ENCODE results near the gene IGFBPL1.

DNA sequence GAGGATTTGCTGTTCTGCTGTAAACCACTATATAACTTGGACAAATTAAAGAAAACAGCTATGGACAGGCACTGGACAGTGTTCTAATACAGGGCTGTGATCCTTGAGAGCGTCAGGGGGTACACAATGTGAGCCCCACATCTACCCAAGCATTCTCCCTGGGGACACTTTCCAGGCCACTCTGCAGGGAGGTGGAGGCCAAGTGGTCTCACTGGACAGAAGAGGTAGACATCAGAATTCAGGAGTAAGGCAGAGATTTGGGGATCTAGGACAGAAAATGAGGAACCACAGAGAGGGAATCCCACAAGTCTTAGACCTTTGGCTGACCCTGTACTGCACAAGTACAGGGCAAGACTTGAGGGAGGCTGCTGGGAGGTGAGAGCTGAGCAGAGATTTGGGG, 3.8 kb upstream of the IGFBPL1 start:
- TF ChIP-seq CTCF (IDR thresholded peaks at IDR 0.05), result no peak
- TF ChIP-seq ZFX (IDR thresholded peaks at IDR 0.05; ENCODE audit: borderline replicate concordance), result no peak
